ENCODE measurements around the gene CAMK4.

- TF ChIP-seq FOXP1 (CRISPR knock-in tag; IDR thresholded peaks at IDR 0.05; ENCODE audit: borderline replicate concordance), result no peak
- TF ChIP-seq PRDM15 (CRISPR knock-in tag; IDR thresholded peaks at IDR 0.05), result no peak
- TF ChIP-seq CTCF (IDR thresholded peaks at IDR 0.05), result no peak
- TF ChIP-seq, protein P1, sequence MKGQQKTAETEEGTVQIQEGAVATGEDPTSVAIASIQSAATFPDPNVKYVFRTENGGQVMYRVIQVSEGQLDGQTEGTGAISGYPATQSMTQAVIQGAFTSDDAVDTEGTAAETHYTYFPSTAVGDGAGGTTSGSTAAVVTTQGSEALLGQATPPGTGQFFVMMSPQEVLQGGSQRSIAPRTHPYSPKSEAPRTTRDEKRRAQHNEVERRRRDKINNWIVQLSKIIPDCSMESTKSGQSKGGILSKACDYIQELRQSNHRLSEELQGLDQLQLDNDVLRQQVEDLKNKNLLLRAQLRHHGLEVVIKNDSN (CRISPR knock-in tag; IDR thresholded peaks at IDR 0.05), result no peak
- TF ChIP-seq, protein P2, sequence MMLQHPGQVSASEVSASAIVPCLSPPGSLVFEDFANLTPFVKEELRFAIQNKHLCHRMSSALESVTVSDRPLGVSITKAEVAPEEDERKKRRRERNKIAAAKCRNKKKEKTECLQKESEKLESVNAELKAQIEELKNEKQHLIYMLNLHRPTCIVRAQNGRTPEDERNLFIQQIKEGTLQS (CRISPR knock-in tag; conservative IDR thresholded peaks at IDR 0.05), result no peak
- TF ChIP-seq ATF2 (CRISPR knock-in tag; IDR thresholded peaks at IDR 0.05; ENCODE audit: borderline replicate concordance, low read depth), result no peak
- TF ChIP-seq ATF1 (CRISPR knock-in tag; IDR thresholded peaks at IDR 0.05), result no peak
- TF ChIP-seq KAT7 (CRISPR knock-in tag; IDR thresholded peaks at IDR 0.05; ENCODE audit: borderline replicate concordance), result no peak
- no peak for TF ChIP-seq ZMAT4 (CRISPR knock-in tag; IDR thresholded peaks at IDR 0.05)
- TF ChIP-seq CREB1 (CRISPR knock-in tag; IDR thresholded peaks at IDR 0.05), result no peak
- TF ChIP-seq HMGXB4 (CRISPR knock-in tag; IDR thresholded peaks at IDR 0.05), result no peak
Measured at GRCh38 chr5:111532886-111533582, 308.9 kb downstream of the CAMK4 start.
